Left ventricle myocardium inferior (tissue), 1 donor: ENCODE results near the gene SPSB4. TPM values are rescaled to one million over a fixed set of nuclear protein-coding genes. Genes with fewer than 3 reads are reported as not detected.
"Not testable (repeated sequence)": the region's sequence is repeated elsewhere in the genome, so short reads cannot be mapped to it uniquely, and the experiment has no call there.

Experiments used
- DNase-seq: peaks from one replicate; pipeline ENCODE4 v3.0.0-alpha.2; 2020
- H3K27ac ChIP-seq: fragments of 200-600 bp; replicated peaks from 2 replicates; pipeline ENCODE4 v1.8.0; 2021
- H3K27me3 ChIP-seq: fragments of 200-600 bp; 2 replicates; pipeline ENCODE4 v1.8.0; 2021; ENCODE audit warnings: low read depth
- H3K36me3 ChIP-seq: fragments of 200-600 bp; 2 replicates; pipeline ENCODE4 v1.8.0; 2021
- H3K4me1 ChIP-seq: fragments of 200-600 bp; 2 replicates; pipeline ENCODE4 v1.8.0; 2021
- H3K4me3 ChIP-seq: fragments of 200-600 bp; 2 replicates; pipeline ENCODE4 v1.8.0; 2021; ENCODE audit warnings: mild to moderate bottlenecking, moderate library complexity
- H3K9me3 ChIP-seq: fragments of 200-600 bp; replicated peaks from 2 replicates; pipeline ENCODE4 v1.8.0; 2021
- CTCF ChIP-seq: fragments of 200-600 bp; IDR thresholded peaks from 2 replicates; pipeline ENCODE4 v1.8.0; 2021; ENCODE audit warnings: antibody characterized with exemption, mild to moderate bottlenecking, borderline replicate concordance
- intact Hi-C: fragments of 100-400 bp; cut with micrococcal nuclease; formaldehyde crosslinking; loops from one replicate; pipeline ENCODE4 v1.11.0; 2022
- total RNA-seq: library from RNA; stranded (reverse); fragmentation: NEBNext Ultra II Directional; extraction: Animal tissue kit (Norgen Biotek cat#: 25700); gene quantifications from one replicate; pipeline ENCODE4 v1.2.1, GENCODE V29; 2021
- donor health status: DM: no; HTN: yes; CAD: no; lungs with severe emphysema.

The SPSB4 gene
- total RNA-seq, 1 donor from 2014 or later = 11.2 TPM

GRCh38 chr3:141012571-141012970 is 38.6 kb upstream of the SPSB4 start:
- Histone ChIP-seq H3K36me3 (no peaks in the 10 kb centered on the region), H3K27ac (peak overlapping the region; percentile 44), H3K4me3 (no peak overlapping the region), H3K27me3 (peaks cover 21% of the 10 kb centered on the region), H3K4me1 (peaks cover 11% of the 10 kb centered on the region), H3K9me3 (no peaks in the 10 kb centered on the region)
- no peak for DNase-seq
- intact Hi-C loops = loop anchor here (5.0 kb wide), 2 partner anchors 95 to 180 kb away; no protein-coding TSS in a partner anchor
- TF ChIP-seq CTCF = no peak

GRCh38 chr3:141015481-141015880 is 35.7 kb upstream of the SPSB4 start:
- no peak for TF ChIP-seq CTCF
- Histone ChIP-seq H3K9me3 (no peaks in the 10 kb centered on the region), H3K36me3 (no peaks in the 10 kb centered on the region), H3K27ac (no peak overlapping the region), H3K4me1 (peaks cover 11% of the 10 kb centered on the region), H3K27me3 (peaks cover under 1% of the 10 kb centered on the region), H3K4me3 (no peak overlapping the region)
- intact Hi-C loops = no loop called here
- DNase-seq = no peak

- H3K4me1 ChIP-seq, H3K4me3 ChIP-seq, H3K9me3 ChIP-seq, intact Hi-C loops, DNase-seq, H3K27me3 ChIP-seq, H3K36me3 ChIP-seq, H3K27ac ChIP-seq: not testable (repeated sequence)
These were observed 33.5 kb upstream of the SPSB4 start for GRCh38 chr3:141017366-141018322.

GRCh38 chr3:141019244-141019643 is 31.9 kb upstream of the SPSB4 start:
- H3K27me3 ChIP-seq = no peaks in the 10 kb centered on the region
- no peaks in the 10 kb centered on the region for H3K9me3 ChIP-seq
- no peak for TF ChIP-seq CTCF
- H3K4me1 ChIP-seq = no peaks in the 10 kb centered on the region
- H3K4me3 ChIP-seq = no peak overlapping the region
- no peak overlapping the region for H3K27ac ChIP-seq
- H3K36me3 ChIP-seq = no peaks in the 10 kb centered on the region
- DNase-seq = no peak
- intact Hi-C loops = no loop called here

- H3K4me3 ChIP-seq = no peak overlapping the region
- DNase-seq = no peak
- no peaks in the 10 kb centered on the region for H3K36me3 ChIP-seq
- TF ChIP-seq CTCF = no peak
- H3K27ac ChIP-seq = no peak overlapping the region
- intact Hi-C loops = no loop called here
- no peaks in the 10 kb centered on the region for H3K4me1 ChIP-seq
- no peaks in the 10 kb centered on the region for H3K9me3 ChIP-seq
- no peaks in the 10 kb centered on the region for H3K27me3 ChIP-seq
These were observed 30.9 kb upstream of the SPSB4 start for GRCh38 chr3:141020143-141020830.
